GM18520 (cell line): ENCODE measurements around the gene CSNK1G1.

ENCODE experiments used
- ATAC-seq: cut with Tn5 transposase; IDR thresholded peaks from one replicate; pipeline ENCODE4 v1.9.1; 2021; ENCODE audit not compliant: unreplicated experiment

CSNK1G1 gene

GRCh38 chr15:64209680-64210334 is 146.2 kb downstream of the CSNK1G1 start:
- no peak for ATAC-seq

- ATAC-seq, result no peak
These were observed 150.8 kb downstream of the CSNK1G1 start for GRCh38 chr15:64205202-64205601.

- no peak for ATAC-seq
These were observed 158.5 kb downstream of the CSNK1G1 start for GRCh38 chr15:64197425-64197824.

GRCh38 chr15:64193971-64194370 is 162.0 kb downstream of the CSNK1G1 start:
- no peak for ATAC-seq

GRCh38 chr15:64191971-64192830 is 163.8 kb downstream of the CSNK1G1 start:
- ATAC-seq, result no peak

- no peak for ATAC-seq
These were observed 168.4 kb downstream of the CSNK1G1 start for GRCh38 chr15:64187396-64188191.

GRCh38 chr15:64185146-64185911 is 170.6 kb downstream of the CSNK1G1 start:
- ATAC-seq, result no peak

GRCh38 chr15:64182859-64183370 is 173.1 kb downstream of the CSNK1G1 start:
- ATAC-seq, result no peak

- ATAC-seq, result no peak
These were observed 175.6 kb downstream of the CSNK1G1 start for GRCh38 chr15:64180235-64180824.

- ATAC-seq, result no peak
These were observed 189.7 kb downstream of the CSNK1G1 start for GRCh38 chr15:64166102-64166890.

- no peak for ATAC-seq
These were observed 191.5 kb downstream of the CSNK1G1 start for GRCh38 chr15:64164436-64164835.

- no peak for ATAC-seq
These were observed 192.2 kb downstream of the CSNK1G1 start for GRCh38 chr15:64163659-64164362.

GRCh38 chr15:64162869-64163658 is 192.9 kb downstream of the CSNK1G1 start, which contains the start of gene PPIB:
PPIB (minus strand) TSS chr15:64163022; CDS start chr15:64162986, 36 bp downstream.
- peak; percentile 93 for ATAC-seq

- ATAC-seq, result no peak
These were observed 193.5 kb downstream of the CSNK1G1 start for GRCh38 chr15:64162478-64162868.

GRCh38 chr15:64161688-64162477 is 194.1 kb downstream of the CSNK1G1 start:
- no peak for ATAC-seq

- no peak for ATAC-seq
These were observed 197.4 kb downstream of the CSNK1G1 start for GRCh38 chr15:64158363-64159134.
